ENCODE data around the gene NAA35. TPM values are rescaled to one million over a fixed set of nuclear protein-coding genes. Genes with fewer than 3 reads are reported as not detected.

The NAA35 gene
- total and polyA plus RNA-seq, 9 of the 15 experiments (the other 6 are each of a cell fraction or from before 2014, with no cell fraction given): 17.7 to 43.9 (median 29.0) TPM

DNA sequence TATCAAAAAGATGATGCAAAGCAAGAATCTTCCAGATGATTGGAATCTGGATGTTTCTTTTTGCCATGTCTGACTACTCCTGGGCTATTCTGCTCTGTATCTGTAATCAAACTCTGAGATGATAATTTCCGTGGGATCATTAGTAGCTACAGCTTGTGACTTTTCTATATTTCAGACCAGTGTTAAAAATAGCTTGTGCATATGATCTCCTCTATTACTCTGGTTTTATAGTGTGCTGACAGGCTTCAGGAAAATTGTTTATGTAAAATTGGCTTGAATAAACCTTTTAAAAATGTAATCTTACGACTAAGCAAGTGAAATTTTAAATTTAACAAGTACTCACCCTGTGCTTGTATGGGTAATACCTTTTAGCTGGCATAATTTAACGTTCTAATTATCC lies 40.4 kb downstream of the NAA35 start:
- intact Hi-C loops (cut with micrococcal nuclease): no loop called here
- Histone ChIP-seq H3K36me3 (ENCODE audit: control insufficient read depth, insufficient read depth, low read length) (peaks cover 86% of the 10 kb centered on the region), H4K20me1 (replicated peaks; ENCODE audit: control insufficient read depth, insufficient read depth, low read length) (no peaks in the 10 kb centered on the region), H3K4me2 (ENCODE audit: insufficient read depth, low read length) (no peak overlapping the region), H3K4me1 (replicated peaks in 1 of 2; ENCODE audit: control insufficient read depth in 2 of 2, insufficient read depth in 2 of 2, low read length in 2 of 2) (no peaks in the 10 kb centered on the region), H3K9me1 (ENCODE audit: control insufficient read depth, insufficient read depth, low read length) (no peaks in the 10 kb centered on the region), H3K27ac (ENCODE audit: extremely low read depth, low read depth, low read length) (no peak overlapping the region), H3K79me2 (ENCODE audit: control insufficient read depth, insufficient read depth, low read length) (no peaks in the 10 kb centered on the region), H3K9ac (ENCODE audit: insufficient read depth in 1 of 2, low read depth in 2 of 2, low read length in 2 of 2) (no peak overlapping the region), H2AFZ (ENCODE audit: low read depth, low read length) (no peak overlapping the region), H3K27me3 (ENCODE audit: control insufficient read depth in 2 of 2, insufficient read depth in 2 of 2, low read length in 2 of 2) (no peaks in the 10 kb centered on the region), H3K9me3 (replicated peaks; ENCODE audit: control insufficient read depth, insufficient read depth, low read depth, low read length) (no peaks in the 10 kb centered on the region), H3K4me3 (no peak overlapping the region)
- TF ChIP-seq, protein P1, sequence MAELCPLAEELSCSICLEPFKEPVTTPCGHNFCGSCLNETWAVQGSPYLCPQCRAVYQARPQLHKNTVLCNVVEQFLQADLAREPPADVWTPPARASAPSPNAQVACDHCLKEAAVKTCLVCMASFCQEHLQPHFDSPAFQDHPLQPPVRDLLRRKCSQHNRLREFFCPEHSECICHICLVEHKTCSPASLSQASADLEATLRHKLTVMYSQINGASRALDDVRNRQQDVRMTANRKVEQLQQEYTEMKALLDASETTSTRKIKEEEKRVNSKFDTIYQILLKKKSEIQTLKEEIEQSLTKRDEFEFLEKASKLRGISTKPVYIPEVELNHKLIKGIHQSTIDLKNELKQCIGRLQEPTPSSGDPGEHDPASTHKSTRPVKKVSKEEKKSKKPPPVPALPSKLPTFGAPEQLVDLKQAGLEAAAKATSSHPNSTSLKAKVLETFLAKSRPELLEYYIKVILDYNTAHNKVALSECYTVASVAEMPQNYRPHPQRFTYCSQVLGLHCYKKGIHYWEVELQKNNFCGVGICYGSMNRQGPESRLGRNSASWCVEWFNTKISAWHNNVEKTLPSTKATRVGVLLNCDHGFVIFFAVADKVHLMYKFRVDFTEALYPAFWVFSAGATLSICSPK (IDR thresholded peaks at IDR 0.05; ENCODE audit: borderline replicate concordance): no peak
- TF ChIP-seq, protein P2, sequence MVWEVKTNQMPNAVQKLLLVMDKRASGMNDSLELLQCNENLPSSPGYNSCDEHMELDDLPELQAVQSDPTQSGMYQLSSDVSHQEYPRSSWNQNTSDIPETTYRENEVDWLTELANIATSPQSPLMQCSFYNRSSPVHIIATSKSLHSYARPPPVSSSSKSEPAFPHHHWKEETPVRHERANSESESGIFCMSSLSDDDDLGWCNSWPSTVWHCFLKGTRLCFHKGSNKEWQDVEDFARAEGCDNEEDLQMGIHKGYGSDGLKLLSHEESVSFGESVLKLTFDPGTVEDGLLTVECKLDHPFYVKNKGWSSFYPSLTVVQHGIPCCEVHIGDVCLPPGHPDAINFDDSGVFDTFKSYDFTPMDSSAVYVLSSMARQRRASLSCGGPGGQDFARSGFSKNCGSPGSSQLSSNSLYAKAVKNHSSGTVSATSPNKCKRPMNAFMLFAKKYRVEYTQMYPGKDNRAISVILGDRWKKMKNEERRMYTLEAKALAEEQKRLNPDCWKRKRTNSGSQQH (CRISPR knock-in tag; IDR thresholded peaks at IDR 0.05): no peak
- TF ChIP-seq RHOXF2B (CRISPR knock-in tag; conservative IDR thresholded peaks at IDR 0.05): no peak
- no peak for TF ChIP-seq HCFC1 (IDR thresholded peaks at IDR 0.05; ENCODE audit: low read depth, low read length)
- no peak for DNase-seq (ENCODE audit: extremely low read depth in 1 of 4, low spot score in 3 of 4)
- WGBS (ENCODE audit: insufficient coverage, low coverage, missing lambda C conversion rate): 93% methylated on average over 3 of the region's 3 CpGs
- ChIA-PET CTCF (ENCODE audit: low intra/inter-chr PET ratio) (no interaction called here), POLR2A (interaction anchor here (0.6 to 1.4 kb wide), 2 partner anchors 8 to 28 kb away, joined by 4 to 5 read pairs; no protein-coding TSS in a partner anchor)
- no TSS peak for BruUV-seq (replicated peaks)
- in situ Hi-C loops (cut with MboI): no loop called here
- FAIRE-seq: no peak
- no peak for ATAC-seq
